WTC11 (cell line): ENCODE results near the gene SMARCC2.

Source experiments
- NR3C1 ChIP-seq: sonication (generic); formaldehyde crosslinking; conservative IDR thresholded peaks from 2 replicates; pipeline ENCODE4 v1.8.1; 2023; ENCODE audit warnings: low read depth, mild to moderate bottlenecking, missing genetic modification reagents
- TCF7 ChIP-seq: sonication (generic); formaldehyde crosslinking; IDR thresholded peaks from 2 replicates; pipeline ENCODE4 v1.8.0; 2022; ENCODE audit warnings: mild to moderate bottlenecking, low read depth, missing genetic modification reagents, moderate library complexity
- USF2 ChIP-seq: sonication (generic); formaldehyde crosslinking; IDR thresholded peaks from 2 replicates; pipeline ENCODE4 v1.8.1; 2023; ENCODE audit warnings: mild to moderate bottlenecking, missing genetic modification reagents, moderate library complexity
- TF ChIP-seq, protein P1 (sequence below): fragments of 200-600 bp; IDR thresholded peaks from 2 replicates; pipeline ENCODE4 v1.8.0; 2022; ENCODE audit warnings: antibody characterized with exemption
- TF ChIP-seq, protein P2 (sequence below): sonication (generic); formaldehyde crosslinking; IDR thresholded peaks from 2 replicates; pipeline ENCODE4 v1.8.0; 2022; ENCODE audit warnings: mild to moderate bottlenecking, missing genetic modification reagents

DNA sequence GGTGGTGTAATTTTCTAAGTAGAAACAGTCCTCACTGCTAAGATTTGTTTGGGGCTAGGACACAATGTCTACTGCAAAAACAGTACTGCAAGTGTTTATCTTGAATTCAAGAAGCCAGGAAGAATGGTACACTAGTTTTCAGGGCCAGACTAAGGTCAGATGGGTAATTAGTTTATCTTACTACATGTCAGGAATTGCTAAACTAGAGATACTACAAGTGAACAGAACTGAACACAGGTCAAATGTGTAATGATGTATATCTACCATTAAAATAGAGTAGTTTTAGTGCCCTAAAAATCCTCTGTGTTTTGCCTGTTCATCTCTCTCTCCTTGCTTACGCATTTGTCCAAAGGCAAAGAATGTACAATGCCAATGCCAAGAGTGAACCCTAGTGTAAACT, 75.2 kb downstream of the SMARCC2 start:
- TF ChIP-seq, protein P1, sequence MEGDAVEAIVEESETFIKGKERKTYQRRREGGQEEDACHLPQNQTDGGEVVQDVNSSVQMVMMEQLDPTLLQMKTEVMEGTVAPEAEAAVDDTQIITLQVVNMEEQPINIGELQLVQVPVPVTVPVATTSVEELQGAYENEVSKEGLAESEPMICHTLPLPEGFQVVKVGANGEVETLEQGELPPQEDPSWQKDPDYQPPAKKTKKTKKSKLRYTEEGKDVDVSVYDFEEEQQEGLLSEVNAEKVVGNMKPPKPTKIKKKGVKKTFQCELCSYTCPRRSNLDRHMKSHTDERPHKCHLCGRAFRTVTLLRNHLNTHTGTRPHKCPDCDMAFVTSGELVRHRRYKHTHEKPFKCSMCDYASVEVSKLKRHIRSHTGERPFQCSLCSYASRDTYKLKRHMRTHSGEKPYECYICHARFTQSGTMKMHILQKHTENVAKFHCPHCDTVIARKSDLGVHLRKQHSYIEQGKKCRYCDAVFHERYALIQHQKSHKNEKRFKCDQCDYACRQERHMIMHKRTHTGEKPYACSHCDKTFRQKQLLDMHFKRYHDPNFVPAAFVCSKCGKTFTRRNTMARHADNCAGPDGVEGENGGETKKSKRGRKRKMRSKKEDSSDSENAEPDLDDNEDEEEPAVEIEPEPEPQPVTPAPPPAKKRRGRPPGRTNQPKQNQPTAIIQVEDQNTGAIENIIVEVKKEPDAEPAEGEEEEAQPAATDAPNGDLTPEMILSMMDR = no peak
- no peak for TF ChIP-seq NR3C1 (CRISPR knock-in tag)
- no peak for TF ChIP-seq USF2 (CRISPR knock-in tag)
- TF ChIP-seq TCF7 (CRISPR knock-in tag) = no peak
- TF ChIP-seq, protein P2, sequence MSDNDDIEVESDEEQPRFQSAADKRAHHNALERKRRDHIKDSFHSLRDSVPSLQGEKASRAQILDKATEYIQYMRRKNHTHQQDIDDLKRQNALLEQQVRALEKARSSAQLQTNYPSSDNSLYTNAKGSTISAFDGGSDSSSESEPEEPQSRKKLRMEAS (CRISPR knock-in tag) = no peak
